ENCODE measurements around the gene PWWP2B. TPM values are rescaled to one million over a fixed set of nuclear protein-coding genes. Genes with fewer than 3 reads are reported as not detected.

PWWP2B gene
- total RNA-seq, 2 donors from 2014 or later, result 7.7 to 8.1 TPM

DNA sequence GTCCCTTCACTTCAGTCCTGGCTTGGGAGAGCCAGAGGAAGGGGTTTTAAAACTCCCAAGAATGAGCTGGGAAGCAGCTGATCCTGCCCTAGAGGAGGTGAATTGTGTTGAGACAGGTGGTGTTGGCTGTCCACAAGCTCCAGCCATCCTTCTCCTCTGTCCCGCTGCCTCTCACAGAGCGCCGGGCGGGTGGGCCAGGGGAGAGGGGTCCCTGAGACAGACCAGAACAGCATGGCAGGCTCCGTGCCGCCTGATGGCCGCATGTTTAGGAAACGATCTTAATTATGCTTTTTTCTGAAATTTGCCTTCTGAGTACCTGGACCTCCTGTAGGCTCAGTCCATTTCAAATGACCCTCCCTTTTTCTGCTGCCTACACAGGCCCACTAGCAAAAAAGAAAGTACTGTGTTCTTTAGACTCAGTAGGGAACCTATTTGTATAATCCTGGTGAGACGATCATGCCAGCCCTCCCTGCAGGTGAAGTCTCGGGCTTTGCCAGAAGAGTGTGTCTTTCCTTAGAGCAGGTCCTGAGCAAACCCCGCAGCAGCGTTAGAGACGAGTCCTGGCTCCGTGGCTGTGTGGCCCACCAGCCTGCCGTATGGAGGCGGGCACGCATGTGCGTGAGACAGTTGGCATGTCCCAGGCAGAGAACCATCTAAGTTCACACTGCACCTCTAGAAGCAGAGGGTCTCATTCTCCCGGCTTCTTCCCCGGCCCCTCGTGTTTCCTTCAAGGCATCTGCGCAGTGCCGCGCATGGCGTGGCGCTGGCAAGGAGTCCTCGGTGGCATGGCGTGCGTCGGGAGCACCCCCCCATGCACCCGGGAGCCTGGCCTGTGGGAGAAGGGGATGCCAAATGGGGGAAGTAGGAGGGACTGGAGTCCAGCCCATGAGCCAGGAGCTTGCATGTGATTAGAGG, 26.3 kb upstream of the PWWP2B start:
- no peaks in the 10 kb centered on the region for H3K9me3 ChIP-seq
- DNase-seq (ENCODE audit: low spot score), result no peak
- TF ChIP-seq, protein P1, sequence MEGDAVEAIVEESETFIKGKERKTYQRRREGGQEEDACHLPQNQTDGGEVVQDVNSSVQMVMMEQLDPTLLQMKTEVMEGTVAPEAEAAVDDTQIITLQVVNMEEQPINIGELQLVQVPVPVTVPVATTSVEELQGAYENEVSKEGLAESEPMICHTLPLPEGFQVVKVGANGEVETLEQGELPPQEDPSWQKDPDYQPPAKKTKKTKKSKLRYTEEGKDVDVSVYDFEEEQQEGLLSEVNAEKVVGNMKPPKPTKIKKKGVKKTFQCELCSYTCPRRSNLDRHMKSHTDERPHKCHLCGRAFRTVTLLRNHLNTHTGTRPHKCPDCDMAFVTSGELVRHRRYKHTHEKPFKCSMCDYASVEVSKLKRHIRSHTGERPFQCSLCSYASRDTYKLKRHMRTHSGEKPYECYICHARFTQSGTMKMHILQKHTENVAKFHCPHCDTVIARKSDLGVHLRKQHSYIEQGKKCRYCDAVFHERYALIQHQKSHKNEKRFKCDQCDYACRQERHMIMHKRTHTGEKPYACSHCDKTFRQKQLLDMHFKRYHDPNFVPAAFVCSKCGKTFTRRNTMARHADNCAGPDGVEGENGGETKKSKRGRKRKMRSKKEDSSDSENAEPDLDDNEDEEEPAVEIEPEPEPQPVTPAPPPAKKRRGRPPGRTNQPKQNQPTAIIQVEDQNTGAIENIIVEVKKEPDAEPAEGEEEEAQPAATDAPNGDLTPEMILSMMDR (IDR thresholded peaks at IDR 0.05), result no peak

DNA sequence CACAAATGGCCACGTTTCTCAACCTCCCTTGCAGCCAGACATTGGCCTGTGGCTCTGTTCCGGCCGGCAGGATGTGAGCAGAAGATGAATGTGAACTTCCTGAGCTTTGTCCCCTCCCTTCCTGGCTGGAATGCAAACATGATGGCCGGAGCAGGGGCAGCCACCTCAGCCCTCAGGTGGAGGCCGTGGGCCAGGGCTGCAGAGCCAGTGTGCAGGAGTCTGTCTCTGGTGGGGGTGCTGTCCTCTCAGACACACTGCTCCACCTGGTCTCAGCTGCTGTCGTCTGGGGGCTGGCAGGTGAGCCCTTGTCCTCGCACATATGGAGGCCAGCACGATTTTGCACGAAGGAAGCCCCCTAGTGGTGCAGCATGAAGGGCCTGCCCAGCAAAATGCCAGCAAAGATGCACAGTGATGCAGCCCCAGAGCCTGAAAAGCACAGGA, 25.3 kb upstream of the PWWP2B start:
- Histone ChIP-seq H3K4me3 (no peak overlapping the region), H3K9me3 (no peaks in the 10 kb centered on the region), H3K27me3 (no peaks in the 10 kb centered on the region), H3K36me3 (peaks cover 1% of the 10 kb centered on the region), H3K27ac (no peak overlapping the region), H3K4me1 (no peaks in the 10 kb centered on the region)
- DNase-seq (ENCODE audit: low spot score), result no peak
- TF ChIP-seq, protein P1 (IDR thresholded peaks at IDR 0.05), result no peak

More for the DNA sequence above, 26.3 kb upstream of the PWWP2B start:
- Histone ChIP-seq H3K36me3 (peaks cover 6% of the 10 kb centered on the region), H3K27ac (no peak overlapping the region), H3K4me1 (no peaks in the 10 kb centered on the region), H3K27me3 (no peaks in the 10 kb centered on the region), H3K4me3 (no peak overlapping the region)

DNA sequence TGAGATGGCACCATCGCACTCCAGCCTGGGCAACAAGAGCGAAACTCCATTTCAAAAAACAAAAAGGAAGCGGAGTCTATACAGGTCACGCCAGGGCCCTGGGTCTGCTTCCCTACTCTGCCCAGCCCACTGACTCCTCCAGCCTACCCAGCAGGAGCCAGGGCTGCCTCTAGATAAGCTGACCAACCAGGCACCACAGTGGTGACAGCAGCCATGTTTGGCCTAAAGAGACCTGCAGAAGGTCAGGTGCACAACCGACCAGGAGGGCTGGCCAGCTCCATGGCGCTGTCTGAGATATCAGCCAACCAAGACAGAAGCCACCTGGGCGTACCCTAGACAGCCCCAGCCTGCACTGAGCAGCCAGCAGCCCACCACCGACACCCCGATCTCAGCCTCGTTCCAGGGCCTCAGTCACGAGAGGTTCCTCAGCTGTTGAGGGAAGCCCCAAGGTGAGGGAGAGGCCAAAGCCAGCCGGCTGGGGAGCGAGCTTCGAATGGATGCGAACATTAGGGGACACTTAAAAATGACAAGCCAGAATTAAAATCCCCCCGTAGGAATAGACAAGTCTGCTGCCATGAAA, 24.4 kb upstream of the PWWP2B start:
- Histone ChIP-seq H3K4me3 (no peak overlapping the region), H3K27ac (no peak overlapping the region), H3K9me3 (no peaks in the 10 kb centered on the region), H3K4me1 (no peaks in the 10 kb centered on the region), H3K27me3 (no peaks in the 10 kb centered on the region), H3K36me3 (no peaks in the 10 kb centered on the region)
- no peak for DNase-seq (ENCODE audit: low spot score)
- TF ChIP-seq, protein P1 (IDR thresholded peaks at IDR 0.05), result no peak

DNA sequence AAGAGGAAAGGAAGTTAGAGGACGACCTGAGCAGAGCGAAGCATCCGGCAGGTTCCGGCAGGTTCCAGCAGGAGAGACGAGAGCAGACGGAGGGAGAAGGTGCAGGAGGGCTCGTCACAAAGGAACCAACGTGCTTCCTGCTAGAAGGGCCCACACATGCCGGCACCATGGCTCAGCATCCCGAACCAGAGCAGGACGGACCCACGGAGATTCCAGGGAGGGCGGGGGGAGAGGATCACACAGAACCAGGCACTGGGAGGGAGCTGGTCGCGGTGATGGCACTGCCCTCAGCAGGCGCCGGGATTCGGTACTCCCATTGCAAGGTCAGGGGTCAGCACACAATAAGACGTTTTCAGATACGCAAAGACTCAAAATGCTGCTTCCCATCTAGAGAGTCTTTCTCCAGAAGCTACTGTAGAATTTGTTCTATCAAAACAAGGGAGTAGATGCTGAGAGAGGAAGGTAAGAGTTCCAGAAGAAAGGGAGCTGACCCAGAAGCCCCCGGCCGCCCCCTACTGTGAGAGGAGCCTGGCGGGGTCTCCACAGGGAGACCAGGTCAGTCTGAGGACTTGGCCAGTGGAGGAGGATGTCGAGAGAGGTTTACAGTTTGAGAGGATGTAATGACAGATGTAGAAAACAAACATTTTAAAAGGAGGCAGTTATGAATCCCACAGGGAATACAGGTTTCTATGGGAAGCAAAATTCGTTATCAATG, 23.6 kb upstream of the PWWP2B start:
- TF ChIP-seq, protein P1 (IDR thresholded peaks at IDR 0.05), result no peak
- Histone ChIP-seq H3K27ac (no peak overlapping the region), H3K36me3 (no peaks in the 10 kb centered on the region), H3K4me3 (no peak overlapping the region), H3K9me3 (no peaks in the 10 kb centered on the region), H3K4me1 (no peaks in the 10 kb centered on the region), H3K27me3 (no peaks in the 10 kb centered on the region)
- no peak for DNase-seq (ENCODE audit: low spot score)

DNA sequence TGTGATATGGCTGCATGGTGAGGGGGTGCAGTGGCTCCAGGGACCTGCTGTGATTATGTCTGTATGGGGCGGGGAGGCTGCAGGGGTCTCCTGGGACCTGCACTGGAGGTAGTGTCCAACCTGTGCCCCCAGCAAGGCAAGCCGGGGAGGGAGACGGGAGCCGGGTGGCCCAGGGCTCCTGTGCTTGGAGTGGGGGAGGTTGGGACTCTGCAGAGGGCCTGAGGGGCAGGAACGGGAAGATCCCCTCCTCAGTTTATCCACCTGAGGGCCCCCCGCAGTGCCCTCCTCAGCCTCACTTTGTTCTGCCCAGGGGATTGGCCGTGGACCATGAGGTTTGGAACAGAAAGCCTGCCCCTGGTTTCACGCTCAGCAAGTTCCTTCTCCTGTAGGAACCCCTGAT, 22.8 kb upstream of the PWWP2B start:
- Histone ChIP-seq H3K27me3 (no peaks in the 10 kb centered on the region), H3K9me3 (no peaks in the 10 kb centered on the region), H3K27ac (no peak overlapping the region), H3K36me3 (no peaks in the 10 kb centered on the region), H3K4me3 (no peak overlapping the region), H3K4me1 (no peaks in the 10 kb centered on the region)
- TF ChIP-seq, protein P1 (IDR thresholded peaks at IDR 0.05), result no peak
- DNase-seq (ENCODE audit: low spot score), result no peak

Data from right atrium auricular region (tissue), 2 donors.